UCSD-AML1 (cell line): Measurements from ENCODE around the gene KLK13.

Experiments
- DNase-seq: peaks from one replicate; lab custom pipeline; 2025; ENCODE audit not compliant: unreplicated experiment; lab: John Stamatoyannopoulos, UW

The KLK13 gene

GRCh38 chr19:51065221-51065960, 499 bp upstream of the KLK13 start:
- DNase-seq, result no peak

GRCh38 chr19:51063664-51064063, 1.2 kb downstream of the KLK13 start:
- DNase-seq, result no peak

- no peak for DNase-seq
Observed at GRCh38 chr19:51060973-51061372, 3.9 kb downstream of the KLK13 start.

GRCh38 chr19:51060336-51060735, 4.6 kb downstream of the KLK13 start:
- no peak for DNase-seq

GRCh38 chr19:51059715-51060114, 5.2 kb downstream of the KLK13 start:
- no peak for DNase-seq

GRCh38 chr19:51055866-51056265, 9.0 kb downstream of the KLK13 start:
- no peak for DNase-seq

- DNase-seq, result no peak
Observed at GRCh38 chr19:51047031-51047335, 17.9 kb downstream of the KLK13 start.

GRCh38 chr19:51044327-51044726, 20.6 kb downstream of the KLK13 start:
- no peak for DNase-seq

GRCh38 chr19:51043497-51043896, 21.4 kb downstream of the KLK13 start:
- DNase-seq, result no peak

GRCh38 chr19:51040151-51040550, 24.7 kb downstream of the KLK13 start:
- no peak for DNase-seq

GRCh38 chr19:51036519-51036918, 28.4 kb downstream of the KLK13 start:
- DNase-seq, result no peak

GRCh38 chr19:51034704-51035103, 30.2 kb downstream of the KLK13 start, which contains the start of gene KLK12:
TSS of gene KLK12 (minus strand) at chr19:51035002. CDS start at chr19:51034621, 381 bp downstream.
- DNase-seq, result no peak

GRCh38 chr19:51031880-51032225, 33.0 kb downstream of the KLK13 start:
- no peak for DNase-seq

GRCh38 chr19:51031220-51031879, 33.5 kb downstream of the KLK13 start:
- no peak for DNase-seq

GRCh38 chr19:51030631-51031030, 34.3 kb downstream of the KLK13 start:
- no peak for DNase-seq

GRCh38 chr19:51029718-51030117, 35.2 kb downstream of the KLK13 start:
- no peak for DNase-seq

GRCh38 chr19:51027873-51028272, 37.0 kb downstream of the KLK13 start:
- no peak for DNase-seq

- no peak for DNase-seq
Observed at GRCh38 chr19:51027126-51027806, 37.6 kb downstream of the KLK13 start.

GRCh38 chr19:51026554-51026831, 38.4 kb downstream of the KLK13 start, which contains the start of gene KLK11:
TSS of gene KLK11 (minus strand) at chr19:51026616. CDS start at chr19:51025631, 985 bp downstream.
- no peak for DNase-seq

GRCh38 chr19:51025809-51026553, 38.9 kb downstream of the KLK13 start:
- no peak for DNase-seq

GRCh38 chr19:51025401-51025800, 39.5 kb downstream of the KLK13 start:
- DNase-seq, result no peak

- DNase-seq, result no peak
Observed at GRCh38 chr19:51024924-51025323, 40.0 kb downstream of the KLK13 start.
